H1 (cell line): ENCODE measurements around the gene SEC23IP.

ENCODE experiments used
- ATF3 ChIP-seq: IDR thresholded peaks from 2 replicates; pipeline ENCODE4 v1.6.1; 2011; ENCODE audit warnings: low read depth, mild to moderate bottlenecking, low read length; ENCODE audit not compliant: insufficient read depth
- BACH1 ChIP-seq: IDR thresholded peaks from 2 replicates; pipeline ENCODE4 v1.6.1; 2012; ENCODE audit warnings: low read length, improper control_type of control experiment
- EP300 ChIP-seq, 2 experiments: IDR thresholded peaks; 1 replicate in 1 of 2; 2 replicates in 1 of 2; pipeline ENCODE4 v1.6.1; 2011 to 2012; ENCODE audit warnings: low read depth in 2 of 2, low read length in 2 of 2, mild to moderate bottlenecking in 2 of 2, borderline replicate concordance in 1 of 2, inconsistent platforms in 1 of 2, moderate library complexity in 1 of 2
- JUND ChIP-seq: IDR thresholded peaks from 2 replicates; pipeline ENCODE4 v1.6.1; 2011; ENCODE audit warnings: mild to moderate bottlenecking, improper control_type of control experiment, low read length
- POLR2A ChIP-seq, 2 experiments: IDR thresholded peaks; 1 replicate in 1 of 2; 2 replicates in 1 of 2; pipeline ENCODE4 v1.6.1; 2011; ENCODE audit warnings: low read depth in 2 of 2, low read length in 2 of 2, mild to moderate bottlenecking in 2 of 2; ENCODE audit errors: control extremely low read depth in 1 of 2
- TAF1 ChIP-seq: IDR thresholded peaks from 2 replicates; pipeline ENCODE4 v1.6.1; 2011; ENCODE audit warnings: mild to moderate bottlenecking, low read depth, low read length
- USF2 ChIP-seq: IDR thresholded peaks from 2 replicates; pipeline ENCODE4 v1.6.1; 2011; ENCODE audit warnings: low read length, improper control_type of control experiment
- TF ChIP-seq, protein P1 (sequence below), 3 experiments: IDR thresholded peaks; 1 replicate in 2 of 3; 2 replicates in 1 of 3; pipeline versions ENCODE4 v1.5.1 to v1.6.1; 2011; ENCODE audit warnings: low read length in 3 of 3, mild to moderate bottlenecking in 3 of 3, inconsistent platforms in 2 of 3, low read depth in 1 of 3, moderate library complexity in 1 of 3; ENCODE audit not compliant: insufficient read depth in 1 of 3; ENCODE audit errors: control extremely low read depth in 1 of 3

DNA sequence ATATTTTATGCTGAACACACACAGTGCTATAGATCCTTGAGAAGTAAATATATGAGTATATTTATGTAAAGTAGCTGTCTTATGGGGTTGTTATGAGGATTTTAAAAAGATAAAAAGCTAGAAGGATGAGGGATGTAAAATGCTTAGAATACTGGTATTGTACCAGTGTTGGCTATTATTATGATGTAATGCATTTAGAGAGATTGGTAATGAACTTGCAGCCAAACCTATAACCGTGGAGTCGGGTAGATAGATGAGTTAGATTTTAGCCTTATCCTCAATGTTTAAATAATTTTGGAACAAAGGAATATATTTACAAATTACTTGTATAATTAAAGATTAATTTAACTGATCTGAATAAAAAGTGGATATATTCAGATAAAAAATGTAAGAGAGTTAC, 99.3 kb downstream of the SEC23IP start:
- TF ChIP-seq USF2, result no peak
- no peak for TF ChIP-seq POLR2A (IDR thresholded peaks at IDR 0.05; ENCODE audit: control extremely low read depth in 1 of 2, low read depth in 2 of 2, low read length in 2 of 2)
- TF ChIP-seq BACH1, result no peak
- TF ChIP-seq, protein P1, sequence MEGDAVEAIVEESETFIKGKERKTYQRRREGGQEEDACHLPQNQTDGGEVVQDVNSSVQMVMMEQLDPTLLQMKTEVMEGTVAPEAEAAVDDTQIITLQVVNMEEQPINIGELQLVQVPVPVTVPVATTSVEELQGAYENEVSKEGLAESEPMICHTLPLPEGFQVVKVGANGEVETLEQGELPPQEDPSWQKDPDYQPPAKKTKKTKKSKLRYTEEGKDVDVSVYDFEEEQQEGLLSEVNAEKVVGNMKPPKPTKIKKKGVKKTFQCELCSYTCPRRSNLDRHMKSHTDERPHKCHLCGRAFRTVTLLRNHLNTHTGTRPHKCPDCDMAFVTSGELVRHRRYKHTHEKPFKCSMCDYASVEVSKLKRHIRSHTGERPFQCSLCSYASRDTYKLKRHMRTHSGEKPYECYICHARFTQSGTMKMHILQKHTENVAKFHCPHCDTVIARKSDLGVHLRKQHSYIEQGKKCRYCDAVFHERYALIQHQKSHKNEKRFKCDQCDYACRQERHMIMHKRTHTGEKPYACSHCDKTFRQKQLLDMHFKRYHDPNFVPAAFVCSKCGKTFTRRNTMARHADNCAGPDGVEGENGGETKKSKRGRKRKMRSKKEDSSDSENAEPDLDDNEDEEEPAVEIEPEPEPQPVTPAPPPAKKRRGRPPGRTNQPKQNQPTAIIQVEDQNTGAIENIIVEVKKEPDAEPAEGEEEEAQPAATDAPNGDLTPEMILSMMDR (IDR thresholded peaks at IDR 0.05; ENCODE audit: control extremely low read depth in 1 of 3, insufficient read depth in 1 of 3, low read depth in 1 of 3, low read length in 3 of 3), result no peak
- no peak for TF ChIP-seq TAF1
- no peak for TF ChIP-seq JUND
- no peak for TF ChIP-seq EP300 (IDR thresholded peaks at IDR 0.05; ENCODE audit: borderline replicate concordance in 1 of 2, low read depth in 2 of 2, low read length in 2 of 2)
- no peak for TF ChIP-seq ATF3
